Right renal cortex interstitium (tissue), 3 donors: ENCODE measurements around the gene PALD1. TPM values are rescaled to one million over a fixed set of nuclear protein-coding genes. Genes with fewer than 3 reads are reported as not detected.
A peak's percentile ranks its signal among the peaks of the same experiment; 100 is the strongest.
"Not testable (repeated sequence)": the region's sequence is repeated elsewhere in the genome, so short reads cannot be mapped to it uniquely, and the experiment has no call there.

Experiments
- DNase-seq, 3 donors: peaks; one replicate each; pipeline ENCODE4 v3.0.0-alpha.2; 2013; ENCODE audit warnings: low read depth in 3 of 3, low spot score in 2 of 3
- polyA plus RNA-seq, 3 donors: library from polyadenylated mRNA; unstranded; fragments of 120-200 nt; gene quantifications; one replicate each; pipeline ENCODE4 v1.2.1, GENCODE V29; 2013; ENCODE audit not compliant: insufficient read length in 3 of 3

PALD1 gene
- polyA plus RNA-seq, 3 donors = 9.6 to 10.6 (median 9.7) TPM

GRCh38 chr10:70568781-70569495 is 90.4 kb downstream of the PALD1 start:
- DNase-seq = no peak

- no peak for DNase-seq
These were observed 92.7 kb downstream of the PALD1 start for GRCh38 chr10:70571236-70571635.

- DNase-seq = no peak
These were observed 93.3 kb downstream of the PALD1 start for GRCh38 chr10:70571636-70572439.

- no peak for DNase-seq
These were observed 95.3 kb downstream of the PALD1 start for GRCh38 chr10:70573599-70574506.

GRCh38 chr10:70575486-70575873 is 96.9 kb downstream of the PALD1 start:
- no peak for DNase-seq

GRCh38 chr10:70575874-70576802 is 97.6 kb downstream of the PALD1 start:
- no peak for DNase-seq

GRCh38 chr10:70576803-70577517 is 98.4 kb downstream of the PALD1 start:
- no peak for DNase-seq

- no peak for DNase-seq
These were observed 99.9 kb downstream of the PALD1 start for GRCh38 chr10:70578371-70578947.

- DNase-seq = no peak
These were observed 100.9 kb downstream of the PALD1 start for GRCh38 chr10:70579234-70580002.

- not testable (repeated sequence) for DNase-seq
These were observed 102.6 kb downstream of the PALD1 start for GRCh38 chr10:70581176-70581575.

GRCh38 chr10:70582793-70583668 is 104.5 kb downstream of the PALD1 start:
- no peak for DNase-seq

GRCh38 chr10:70583669-70584037 is 105.1 kb downstream of the PALD1 start:
- peak in 1 of 3 donors; percentile 18 for DNase-seq

- no peak for DNase-seq
These were observed 105.8 kb downstream of the PALD1 start for GRCh38 chr10:70584366-70584765.

GRCh38 chr10:70584909-70585544 is 106.5 kb downstream of the PALD1 start:
- peak in 2 of 3 donors; percentile 54 to 67 for DNase-seq

- no peak for DNase-seq
These were observed 107.1 kb downstream of the PALD1 start for GRCh38 chr10:70585578-70586169.

- DNase-seq = no peak
These were observed 107.9 kb downstream of the PALD1 start for GRCh38 chr10:70586348-70586930.
